NCI-H524 (cell line): ENCODE measurements around the gene OR6Q1.
"Not testable (repeated sequence)": the region's sequence is repeated elsewhere in the genome, so short reads cannot be mapped to it uniquely, and the experiment has no call there.

ENCODE experiments used
- DNase-seq, 2 experiments: peaks; one replicate each; lab custom pipeline; 2025; lab: John Stamatoyannopoulos, UW

OR6Q1 gene

GRCh38 chr11:58030653-58031052, at the start of gene OR6Q1:
Gene OR6Q1, plus strand, starts transcription at chr11:58030953. Its CDS starts 0 bp downstream, at chr11:58030953.
- no peak for DNase-seq

- no peak for DNase-seq
Observed at GRCh38 chr11:57981536-57981935, 49.2 kb upstream of the OR6Q1 start.

GRCh38 chr11:57982776-57983175, 48.0 kb upstream of the OR6Q1 start:
- no peak for DNase-seq

GRCh38 chr11:57983191-57983590, 47.6 kb upstream of the OR6Q1 start:
- no peak for DNase-seq

GRCh38 chr11:57999523-57999922, 31.2 kb upstream of the OR6Q1 start:
- not testable (repeated sequence) for DNase-seq

GRCh38 chr11:58000021-58000420, 30.7 kb upstream of the OR6Q1 start:
- not testable (repeated sequence) for DNase-seq

- DNase-seq, result no peak
Observed at GRCh38 chr11:58000699-58001098, 30.1 kb upstream of the OR6Q1 start.

GRCh38 chr11:58003036-58003435, 27.7 kb upstream of the OR6Q1 start:
- no peak for DNase-seq

GRCh38 chr11:58003591-58003990, 27.2 kb upstream of the OR6Q1 start:
- DNase-seq, result no peak

- no peak for DNase-seq
Observed at GRCh38 chr11:58004664-58005063, 26.1 kb upstream of the OR6Q1 start.

- DNase-seq, result no peak
Observed at GRCh38 chr11:58006940-58007339, 23.8 kb upstream of the OR6Q1 start.

- no peak for DNase-seq
Observed at GRCh38 chr11:58011771-58012170, 19.0 kb upstream of the OR6Q1 start.

GRCh38 chr11:58023435-58023931, 7.3 kb upstream of the OR6Q1 start, which contains the start of gene OR9Q1:
Gene OR9Q1, plus strand, starts transcription at chr11:58023881. Its CDS starts 155,564 bp downstream, at chr11:58179445.
- no peak for DNase-seq

GRCh38 chr11:58024601-58025091, 6.1 kb upstream of the OR6Q1 start:
- no peak for DNase-seq

- DNase-seq, result peak in 1 of 2 experiments; percentile 0
Observed at GRCh38 chr11:58027341-58027740, 3.4 kb upstream of the OR6Q1 start.

GRCh38 chr11:58028687-58029411, 1.9 kb upstream of the OR6Q1 start:
- no peak for DNase-seq

GRCh38 chr11:58034471-58034870, 3.7 kb downstream of the OR6Q1 start:
- DNase-seq, result no peak

- DNase-seq, result no peak
Observed at GRCh38 chr11:58039589-58039988, 8.8 kb downstream of the OR6Q1 start.

GRCh38 chr11:58043379-58043778, 12.6 kb downstream of the OR6Q1 start:
- no peak for DNase-seq

GRCh38 chr11:58046231-58046630, 15.5 kb downstream of the OR6Q1 start:
- DNase-seq, result no peak

GRCh38 chr11:58047818-58048217, 17.1 kb downstream of the OR6Q1 start:
- DNase-seq, result no peak

- DNase-seq, result no peak
Observed at GRCh38 chr11:58055806-58056401, 25.2 kb downstream of the OR6Q1 start.

- DNase-seq, result no peak
Observed at GRCh38 chr11:58057481-58057880, 26.7 kb downstream of the OR6Q1 start.
